GM21528 (cell line): ENCODE results near the gene FAM217B.

Experiments
- ATAC-seq: cut with Tn5 transposase; IDR thresholded peaks from one replicate; pipeline ENCODE4 v1.9.1; 2021; ENCODE audit warnings: mild to moderate bottlenecking, moderate library complexity; ENCODE audit not compliant: unreplicated experiment, low FRiP score

The FAM217B gene

GRCh38 chr20:59971428-59971827 lies 31.2 kb downstream of the FAM217B start:
- ATAC-seq = no peak

GRCh38 chr20:59972037-59972801 lies 32.0 kb downstream of the FAM217B start:
- no peak for ATAC-seq

- ATAC-seq = no peak
These were observed 36.1 kb downstream of the FAM217B start for GRCh38 chr20:59976156-59976782.

GRCh38 chr20:59977086-59977485 lies 36.9 kb downstream of the FAM217B start:
- ATAC-seq = no peak

GRCh38 chr20:59983076-59983475 lies 42.9 kb downstream of the FAM217B start:
- ATAC-seq = no peak

GRCh38 chr20:59984541-59984940 lies 44.4 kb downstream of the FAM217B start:
- no peak for ATAC-seq

- ATAC-seq = no peak
These were observed 45.0 kb downstream of the FAM217B start for GRCh38 chr20:59985164-59985563.

GRCh38 chr20:59985864-59986263 lies 45.7 kb downstream of the FAM217B start:
- no peak for ATAC-seq

- no peak for ATAC-seq
These were observed 46.9 kb downstream of the FAM217B start for GRCh38 chr20:59987135-59987534.

GRCh38 chr20:59988141-59988540 lies 48.0 kb downstream of the FAM217B start:
- ATAC-seq = no peak

- ATAC-seq = no peak
These were observed 52.4 kb downstream of the FAM217B start for GRCh38 chr20:59992526-59993084.

- ATAC-seq = no peak
These were observed 53.7 kb downstream of the FAM217B start for GRCh38 chr20:59993736-59994430.

GRCh38 chr20:59994697-59995122 lies 54.5 kb downstream of the FAM217B start:
- no peak for ATAC-seq

- no peak for ATAC-seq
These were observed 55.9 kb downstream of the FAM217B start for GRCh38 chr20:59996108-59996507.

GRCh38 chr20:59997896-59998295 lies 57.7 kb downstream of the FAM217B start:
- ATAC-seq = no peak
